HG02884 (cell line): ENCODE measurements around the gene PLPPR3.
A peak's percentile ranks its signal among the peaks of the same experiment; 100 is the strongest.

ENCODE experiments used
- ATAC-seq: cut with Tn5 transposase; IDR thresholded peaks from one replicate; pipeline ENCODE4 v1.9.1; 2021; ENCODE audit warnings: mild to moderate bottlenecking, moderate library complexity; ENCODE audit not compliant: unreplicated experiment

The PLPPR3 gene

DNA sequence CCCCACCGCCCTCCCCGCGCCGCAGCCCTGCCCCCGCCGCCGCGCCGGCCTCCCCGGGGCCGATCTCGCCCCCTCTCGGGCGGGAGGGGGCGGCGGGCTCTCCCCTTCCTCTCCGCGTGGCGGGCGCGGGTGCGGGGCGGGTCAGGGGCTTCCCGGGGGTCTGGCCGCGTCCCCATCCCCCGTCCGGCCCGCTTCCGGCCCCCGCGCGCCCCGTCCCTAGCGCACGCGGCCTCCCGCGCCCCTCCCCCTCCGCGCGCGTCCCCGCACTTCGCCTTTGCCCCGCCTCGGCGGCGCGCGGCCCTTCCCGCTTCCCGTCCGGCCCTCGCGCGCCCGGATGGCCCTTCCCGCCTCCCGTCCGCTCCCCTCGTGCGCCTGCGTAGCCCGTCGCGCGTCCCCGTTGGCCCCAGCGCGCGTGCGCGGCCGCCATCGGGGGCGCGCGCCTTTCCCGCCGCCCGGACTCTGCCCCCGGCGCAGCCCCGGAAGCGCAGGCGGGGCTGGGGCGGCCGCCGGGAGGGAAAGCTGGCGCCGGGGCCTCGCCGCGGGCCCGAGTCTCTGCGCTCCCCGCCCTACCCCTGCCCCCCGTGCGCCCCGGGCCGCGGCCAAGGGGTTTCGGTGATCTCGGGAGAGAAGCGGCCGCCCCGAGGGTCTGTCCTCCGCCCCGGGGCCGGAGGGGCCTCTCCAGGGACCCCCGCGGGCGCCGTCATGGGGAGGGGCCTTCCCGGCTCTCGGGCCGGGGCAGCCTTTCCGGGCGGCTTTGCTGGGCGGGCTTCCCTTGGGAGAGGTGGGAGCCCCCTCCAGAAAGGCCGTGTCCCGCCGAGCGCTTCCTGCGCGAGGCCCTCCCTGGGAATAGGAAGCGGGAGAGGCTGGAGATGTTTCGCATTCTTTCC lies 24.0 kb downstream of the PLPPR3 start:
- peak; percentile 27 for ATAC-seq

DNA sequence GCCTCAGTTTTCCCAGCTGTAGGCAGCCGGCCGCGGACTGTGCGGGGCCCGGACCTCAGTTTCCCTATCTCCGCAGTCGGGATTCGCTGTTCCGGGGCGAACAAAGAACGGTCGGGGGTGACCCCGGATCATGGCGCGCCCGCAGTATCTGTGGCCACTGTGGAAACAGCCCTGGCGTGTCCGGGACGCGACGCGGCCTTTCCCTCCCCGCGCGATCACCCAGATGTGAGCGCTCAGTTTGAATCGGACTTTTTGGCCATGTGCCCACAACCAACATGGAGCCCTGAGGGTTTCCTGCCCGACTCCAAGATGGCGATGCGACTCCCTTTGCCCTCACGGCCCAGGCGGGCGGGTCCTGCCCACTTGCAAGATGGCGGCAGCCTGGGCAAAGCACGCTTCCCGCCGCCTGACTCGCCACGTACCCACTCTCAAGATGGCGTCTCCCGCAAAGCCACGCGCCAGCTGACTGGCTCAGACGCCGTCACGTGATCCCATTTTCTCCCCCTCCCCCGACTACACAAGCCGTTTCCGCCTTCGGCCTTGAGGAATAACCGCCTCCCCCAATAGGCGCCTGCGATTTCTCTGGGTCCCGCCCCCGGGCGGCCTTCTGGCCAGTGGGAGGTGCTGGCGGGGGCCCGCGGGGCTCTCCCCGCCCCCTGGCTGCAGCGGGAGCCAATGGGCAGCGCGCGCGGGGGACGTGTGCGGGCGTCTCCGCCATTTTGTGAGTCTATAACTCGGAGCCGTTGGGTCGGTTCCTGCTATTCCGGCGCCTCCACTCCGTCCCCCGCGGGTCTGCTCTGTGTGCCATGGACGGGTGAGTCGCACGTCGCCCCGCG lies 24.8 kb downstream of the PLPPR3 start, which contains the start of gene PTBP1:
TSS of gene PTBP1 (plus strand) at position 761 of the 836 bp plus-strand sequence. CDS start at position 807, 46 bp downstream.
- peak; percentile 62 for ATAC-seq

DNA sequence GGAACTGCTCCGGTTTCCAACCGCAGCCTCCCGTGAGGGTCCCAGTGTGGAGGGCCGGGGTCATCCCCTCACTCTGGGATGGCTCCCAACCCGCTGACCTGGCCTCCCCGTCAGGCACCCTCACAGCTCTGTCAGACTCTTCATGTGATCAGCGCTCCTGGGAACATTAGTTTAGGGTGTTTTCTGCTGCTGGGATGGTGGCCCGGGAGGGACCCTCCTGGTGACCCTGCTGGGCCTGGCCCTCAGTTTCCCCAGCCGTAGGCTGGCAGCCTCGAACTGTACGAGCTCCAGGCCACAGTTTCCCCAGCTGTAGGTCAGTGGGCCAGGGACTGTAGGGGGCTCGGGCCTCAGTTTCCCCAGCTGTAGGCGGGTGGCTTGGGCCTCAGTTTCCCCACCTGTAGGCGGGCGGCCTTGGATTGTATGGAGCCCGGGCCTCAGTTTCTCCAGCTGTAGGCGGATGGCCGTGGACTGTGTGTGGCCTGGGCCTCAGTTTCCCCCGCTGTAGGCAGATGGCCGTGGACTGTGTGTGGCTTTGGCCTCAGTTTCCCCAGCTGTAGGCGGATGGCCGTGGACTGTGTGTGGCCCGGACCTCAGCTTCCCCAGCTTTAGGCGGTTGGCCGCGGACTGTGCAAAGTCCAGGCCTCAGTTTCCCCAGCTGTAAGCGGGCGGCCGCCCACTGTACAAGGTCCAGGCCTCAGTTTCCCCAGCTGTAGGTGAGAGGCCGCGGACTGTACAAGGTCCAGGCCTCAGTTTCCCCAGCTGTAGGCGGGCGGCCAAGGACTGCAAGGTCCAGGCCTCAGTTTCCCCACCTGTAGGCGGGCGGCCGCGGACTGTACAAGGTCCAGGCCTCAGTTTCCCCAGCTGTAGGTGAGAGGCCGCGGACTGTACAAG lies 25.8 kb downstream of the PLPPR3 start:
- no peak for ATAC-seq

DNA sequence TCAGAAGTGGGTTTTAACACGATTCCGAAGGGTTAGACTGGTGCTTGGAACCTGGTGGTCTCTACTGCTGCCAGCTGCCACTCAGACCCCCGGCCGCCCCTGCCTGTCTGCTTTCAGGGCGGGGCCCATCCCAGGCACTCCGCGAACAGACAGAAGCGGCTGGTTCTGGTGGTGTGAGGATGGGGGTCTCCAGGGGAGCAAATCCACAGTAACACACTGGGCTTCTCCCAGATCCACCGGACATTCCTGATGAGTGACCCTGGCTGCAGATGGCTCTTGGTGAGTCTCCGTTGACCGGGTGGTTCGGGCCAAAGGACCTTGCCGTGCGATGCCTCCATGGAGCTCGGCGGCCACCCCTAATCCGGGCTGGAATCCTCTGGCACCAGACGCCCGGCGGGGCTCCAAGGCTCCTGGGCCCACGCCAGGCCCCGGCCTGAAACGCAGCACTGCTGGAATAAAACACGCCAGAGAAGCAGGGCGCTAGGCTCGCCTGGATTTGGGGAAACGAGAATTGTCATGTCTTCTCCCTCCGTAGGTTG lies 26.6 kb downstream of the PLPPR3 start:
- no peak for ATAC-seq

DNA sequence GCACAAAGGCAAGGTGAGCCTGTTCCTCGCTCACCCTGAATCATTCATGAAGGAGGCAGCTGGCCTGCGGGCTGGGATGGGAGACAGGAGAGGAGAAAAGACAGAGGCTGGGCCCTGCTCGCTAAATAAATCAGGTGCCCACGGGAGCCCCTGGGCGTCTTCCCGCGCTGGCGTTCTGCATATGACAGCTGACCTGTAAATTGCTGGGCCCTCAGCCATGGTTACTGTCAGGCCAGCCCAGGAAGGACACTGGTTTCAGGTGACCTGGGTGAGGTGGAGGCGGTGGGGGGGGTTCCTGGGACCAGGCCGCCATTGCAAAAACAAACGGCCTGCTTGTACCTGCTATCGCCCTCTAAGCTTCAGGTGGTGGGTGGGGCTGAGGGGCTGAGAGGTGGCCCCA lies 27.9 kb downstream of the PLPPR3 start:
- no peak for ATAC-seq

DNA sequence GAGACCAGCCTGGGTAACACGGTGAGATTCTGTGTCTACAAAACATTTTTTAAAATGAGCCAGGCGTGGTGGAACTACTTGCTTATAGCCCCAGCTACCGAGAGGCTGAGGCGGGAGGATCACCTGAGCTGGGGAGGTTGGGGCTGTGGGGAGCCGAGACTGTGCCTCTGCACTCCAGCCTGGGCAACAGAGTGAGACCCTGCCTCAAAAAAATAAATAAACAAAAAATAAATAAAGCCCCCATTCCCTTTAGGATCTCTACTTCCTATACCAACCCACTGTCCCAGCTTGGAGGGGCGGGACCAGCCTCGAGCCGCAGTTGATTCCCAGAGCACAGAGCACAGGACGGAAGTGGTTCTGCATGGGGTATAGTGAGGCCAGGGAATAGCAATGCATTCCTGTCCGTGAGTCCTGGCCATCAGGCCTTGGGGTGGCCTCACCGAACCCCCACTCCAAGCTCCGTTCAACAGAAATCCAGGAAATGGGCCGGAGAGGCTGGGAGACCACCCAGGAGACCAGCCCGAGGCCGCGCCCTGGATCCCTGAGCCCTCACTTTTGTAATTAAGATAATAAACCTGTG lies 29.4 kb downstream of the PLPPR3 start:
- ATAC-seq: no peak

DNA sequence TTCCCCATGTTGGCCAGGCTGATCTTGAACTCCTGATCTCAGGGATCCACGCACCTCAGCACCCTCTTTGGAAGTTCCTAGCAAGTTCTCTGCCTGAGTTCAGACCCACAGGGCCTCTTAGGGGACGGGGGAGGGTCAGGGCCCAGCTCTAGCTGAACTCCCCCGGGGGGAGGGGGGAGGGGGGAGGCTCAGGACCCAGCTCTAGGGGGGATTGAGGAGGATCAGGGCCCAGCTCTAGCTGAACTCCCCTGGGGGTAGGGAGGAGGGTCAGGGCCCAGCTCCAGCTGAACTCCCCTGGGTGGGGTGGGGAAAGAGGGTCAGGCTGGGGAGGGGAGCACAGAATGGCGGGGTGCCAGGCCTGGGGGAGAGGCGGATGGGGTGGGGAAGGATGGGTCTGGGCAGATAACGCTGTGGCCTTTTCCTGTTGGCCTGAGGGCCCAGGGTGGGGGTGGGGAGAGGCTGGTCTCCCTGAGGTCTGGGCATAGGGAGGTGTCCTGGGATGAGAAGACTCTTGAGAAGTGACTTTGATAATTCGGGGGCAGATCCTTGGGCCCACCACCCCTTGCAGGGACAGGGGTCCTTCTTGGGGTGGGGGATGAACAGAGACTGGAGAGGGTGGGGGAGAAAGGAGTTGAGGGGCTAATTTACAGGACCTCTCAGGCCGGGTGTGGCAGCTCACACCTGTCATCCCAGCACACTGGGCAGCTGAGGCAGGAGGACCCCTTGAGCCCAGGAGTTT lies 30.0 kb downstream of the PLPPR3 start:
- no peak for ATAC-seq

DNA sequence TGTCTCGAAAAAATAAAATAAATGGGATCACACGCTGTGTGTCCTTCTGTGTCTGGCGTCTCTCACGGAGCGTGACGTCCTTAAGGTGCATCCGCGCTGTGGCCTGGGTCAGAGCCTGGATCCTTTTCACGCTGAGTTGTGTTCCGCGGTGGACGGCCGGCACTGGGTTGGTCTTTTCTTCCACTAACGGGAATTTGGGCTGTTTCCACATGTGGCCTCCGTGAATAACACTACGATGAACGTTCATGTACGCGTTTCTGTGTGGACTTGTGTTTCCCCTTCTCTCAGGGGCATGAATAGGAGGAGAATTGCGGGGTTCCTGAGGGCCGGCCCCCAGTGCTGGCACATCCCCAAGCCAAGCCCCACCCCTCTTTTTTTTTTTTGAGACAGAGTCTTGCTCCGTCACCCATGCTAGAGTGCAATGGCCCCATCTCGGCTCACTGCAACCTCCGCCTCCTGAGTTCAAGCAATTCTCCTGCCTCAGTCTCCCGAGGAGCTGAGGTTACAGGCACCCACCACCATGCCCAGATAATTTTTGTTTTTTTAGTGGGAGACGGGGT lies 30.7 kb downstream of the PLPPR3 start:
- no peak for ATAC-seq

DNA sequence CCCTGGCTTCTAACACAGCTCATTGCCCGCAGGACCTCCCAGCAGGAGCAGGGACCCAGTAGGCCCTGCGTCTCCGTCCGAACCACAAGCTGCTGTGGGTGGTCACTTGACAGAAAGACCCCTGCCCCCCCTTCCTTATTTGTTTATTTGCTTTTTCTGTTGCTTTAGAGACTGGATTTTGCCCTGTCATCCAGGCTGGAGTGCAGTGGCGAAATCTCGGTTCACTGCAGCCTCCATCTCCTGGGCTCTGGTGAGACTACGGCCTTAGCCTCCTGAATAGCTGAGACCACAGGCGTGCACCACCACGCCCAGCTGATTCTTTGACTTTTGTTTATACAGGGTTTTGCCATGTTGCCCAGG lies 32.1 kb downstream of the PLPPR3 start:
- ATAC-seq: no peak

DNA sequence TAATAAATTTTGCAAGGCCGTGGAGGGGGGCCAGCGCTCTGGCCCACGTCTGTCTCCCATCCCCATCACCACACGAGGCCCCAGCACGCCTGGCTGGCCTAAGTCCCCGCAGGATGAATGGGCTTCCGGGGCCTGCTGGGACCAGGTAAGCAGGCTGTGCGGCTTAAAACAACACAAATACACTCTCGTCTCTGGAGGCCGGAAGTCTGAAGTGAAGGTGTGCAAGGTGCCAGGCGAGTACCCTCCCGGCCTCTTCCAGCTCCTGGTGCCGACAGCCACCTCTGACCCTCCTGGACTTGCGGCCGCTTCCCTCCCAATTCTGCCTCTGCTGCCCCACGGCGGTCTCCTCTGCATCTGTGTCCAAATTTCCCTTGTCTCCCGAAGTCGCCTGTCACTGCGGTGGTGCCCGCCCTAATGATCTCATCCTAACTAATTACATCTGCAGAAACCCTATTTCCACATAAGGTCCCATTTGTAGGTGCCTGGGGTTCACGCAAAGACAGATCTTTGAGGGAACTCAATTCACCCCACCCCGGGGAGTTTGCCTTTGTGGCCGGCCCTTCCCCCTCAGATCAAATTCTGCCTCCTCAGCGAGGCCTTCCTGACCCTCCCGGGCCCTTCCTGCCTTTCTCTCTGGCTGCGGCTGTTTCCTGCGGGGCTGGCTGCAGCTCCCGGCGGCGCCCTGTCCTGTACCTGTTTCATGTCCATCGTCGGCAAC lies 32.6 kb downstream of the PLPPR3 start:
- ATAC-seq: no peak

DNA sequence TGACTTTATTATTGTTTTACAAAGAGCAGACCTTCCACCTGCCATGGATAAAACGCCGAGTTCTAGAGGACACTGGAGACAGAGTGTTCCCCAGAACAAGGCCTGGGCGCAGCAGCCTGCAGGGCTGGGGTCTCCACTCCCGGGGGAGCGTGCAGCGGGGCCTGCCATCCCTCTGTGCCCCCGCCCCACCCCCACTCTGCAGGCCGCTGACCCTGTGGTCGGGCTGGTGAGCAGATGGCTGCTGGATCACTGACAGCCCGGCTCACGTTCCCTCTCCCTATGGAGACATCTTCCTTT lies 33.1 kb downstream of the PLPPR3 start:
- ATAC-seq: no peak

DNA sequence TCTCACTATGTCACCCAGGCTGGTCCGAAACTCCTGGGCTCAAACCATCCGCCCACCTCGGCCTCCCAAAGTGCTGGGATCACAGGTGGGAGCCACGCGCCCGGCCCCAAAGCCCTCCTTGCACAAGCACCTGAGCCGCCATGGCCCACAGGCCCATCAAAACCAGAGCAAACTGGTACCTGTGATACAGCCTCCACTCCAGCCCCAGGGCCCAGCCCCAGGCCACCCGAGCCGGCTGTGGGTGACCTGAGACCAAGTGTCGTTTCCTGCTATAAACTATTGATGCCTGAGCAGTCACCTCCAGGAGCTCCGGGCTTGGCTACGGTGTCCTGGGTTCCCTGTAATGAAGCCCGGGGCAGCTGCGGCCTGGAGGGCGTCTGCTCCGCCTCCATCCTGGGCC lies 34.2 kb downstream of the PLPPR3 start:
- no peak for ATAC-seq

DNA sequence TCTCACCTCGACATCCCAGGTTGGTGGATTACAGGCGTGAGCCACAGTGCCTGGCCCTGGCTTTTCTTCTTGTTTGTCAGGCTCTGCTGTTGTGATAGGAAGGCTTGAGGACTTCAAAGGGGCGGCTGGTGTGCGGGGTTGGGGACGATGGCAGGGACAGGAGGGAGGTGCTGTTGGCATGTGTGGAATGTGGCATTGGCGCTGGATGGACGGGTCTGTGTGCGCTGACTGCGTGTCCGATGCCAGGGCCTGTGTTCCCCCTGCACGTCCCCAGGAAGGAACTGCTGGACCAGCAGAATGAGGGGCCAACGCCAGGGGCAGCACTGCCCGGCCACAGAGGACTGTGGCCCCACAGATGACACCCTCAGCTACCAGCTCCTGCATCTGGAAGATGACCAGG lies 37.2 kb downstream of the PLPPR3 start:
- ATAC-seq: no peak

DNA sequence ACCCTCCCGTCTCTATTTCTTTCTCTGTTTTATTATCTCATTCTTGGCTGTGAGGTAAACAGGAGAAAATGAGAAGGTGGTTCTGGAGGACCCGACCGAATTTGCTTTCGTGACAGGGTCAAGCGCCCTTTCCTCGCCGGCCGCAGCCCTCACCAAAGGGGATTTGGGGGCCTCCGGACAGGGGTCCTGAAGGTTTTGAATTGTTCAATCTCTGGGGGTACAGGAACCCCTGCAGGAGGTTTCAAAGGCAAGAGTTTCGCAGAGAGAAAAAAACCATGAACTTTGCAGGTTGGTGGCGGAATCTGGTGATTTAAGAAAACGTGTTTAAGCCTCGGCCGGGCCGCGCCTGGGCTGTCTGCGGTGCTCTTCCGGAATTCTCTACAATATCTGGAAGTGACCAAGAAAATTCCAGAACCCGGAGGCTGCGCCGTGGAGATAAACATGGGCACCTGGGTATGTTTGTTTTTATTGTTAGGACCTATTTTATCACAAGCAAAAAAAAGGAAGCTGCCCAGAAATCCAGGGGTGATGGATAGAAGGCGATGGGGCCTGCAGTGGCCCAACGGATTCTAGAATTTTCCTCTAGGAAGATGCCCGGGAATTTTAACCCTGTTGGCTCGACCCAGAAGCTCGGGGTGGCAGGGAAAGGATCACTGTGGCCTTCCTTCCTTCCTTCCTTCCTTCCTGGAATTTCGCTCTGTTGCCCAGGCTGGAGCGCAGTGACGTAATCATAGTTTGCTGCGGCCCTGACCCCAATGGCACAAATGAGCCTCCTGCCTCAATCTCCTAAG lies 38.7 kb downstream of the PLPPR3 start:
- no peak for ATAC-seq

DNA sequence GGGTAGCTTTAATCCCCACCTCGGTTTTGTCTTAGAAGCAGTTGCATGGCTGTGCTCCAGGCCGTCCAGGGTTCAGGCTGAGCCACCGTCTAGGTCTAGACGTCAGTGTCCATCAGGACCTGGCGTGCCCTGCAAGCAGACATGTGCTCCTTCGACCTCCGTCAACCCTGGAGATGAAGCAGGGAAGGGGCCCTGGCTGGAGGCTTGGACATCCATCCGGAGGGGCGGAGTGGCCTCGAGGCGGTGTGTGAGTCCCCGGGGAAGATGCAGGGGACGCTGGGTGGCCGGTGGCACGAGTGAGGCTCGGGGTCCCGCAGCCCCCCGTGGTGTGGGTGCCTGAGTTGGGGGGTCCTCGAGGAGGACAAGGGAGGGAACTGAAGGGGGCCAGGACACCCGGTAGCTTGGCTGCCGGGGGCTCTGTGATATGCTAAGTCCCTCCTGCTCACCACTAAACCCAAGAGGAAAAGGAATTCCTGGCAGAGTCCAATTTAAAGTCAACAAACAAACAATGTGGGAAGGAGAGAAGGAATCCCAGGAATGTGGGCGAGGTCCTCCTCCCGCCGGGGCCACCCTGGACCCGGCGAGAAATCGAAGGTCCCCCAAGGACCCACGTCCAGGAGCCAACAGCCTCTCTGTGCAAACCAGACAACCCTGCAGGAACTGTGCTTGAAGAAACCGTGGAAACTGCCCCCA lies 39.4 kb downstream of the PLPPR3 start:
- no peak for ATAC-seq

DNA sequence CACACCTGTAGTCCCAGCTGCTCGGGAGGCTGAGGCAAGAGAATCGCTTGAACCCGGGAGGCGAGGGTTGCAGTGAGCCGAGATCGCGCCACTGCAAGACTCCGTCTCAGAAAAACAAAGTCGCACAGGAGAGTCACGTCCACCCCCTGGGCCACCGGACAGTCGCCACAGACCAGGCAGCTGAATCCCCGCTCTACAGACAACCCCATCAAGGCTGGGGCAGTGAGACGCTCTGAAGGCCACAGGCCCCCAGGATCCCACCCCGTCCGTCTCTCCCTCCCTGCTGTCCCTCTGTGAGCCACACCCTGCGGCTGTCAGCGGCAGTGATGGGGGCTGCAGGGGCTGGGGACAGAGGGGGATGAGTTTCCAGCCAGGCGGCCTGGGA lies 40.0 kb downstream of the PLPPR3 start:
- no peak for ATAC-seq

DNA sequence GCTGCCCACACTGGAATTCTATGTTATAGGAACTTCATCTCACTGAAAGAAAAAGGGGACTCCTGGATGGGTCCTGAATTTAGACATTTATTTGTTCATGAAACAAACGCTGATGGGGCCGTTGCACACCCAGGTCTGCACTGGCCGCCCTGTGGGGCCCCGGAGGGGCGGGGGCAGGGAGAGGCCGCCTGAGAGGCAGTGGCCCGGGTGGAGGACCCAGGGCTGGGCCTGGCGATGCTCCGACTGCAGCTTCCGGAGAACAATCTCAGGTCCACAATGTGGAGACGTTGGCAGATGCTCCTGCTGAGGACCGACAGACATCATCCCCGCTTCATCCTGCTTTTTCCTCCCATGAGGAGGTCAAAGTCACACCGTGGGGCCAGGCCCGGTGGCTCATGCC lies 40.8 kb downstream of the PLPPR3 start:
- no peak for ATAC-seq
